Measurements from ENCODE around the gene DDX3X. TPM values are rescaled to one million over a fixed set of nuclear protein-coding genes. Genes with fewer than 3 reads are reported as not detected.
A peak's percentile ranks its signal among the peaks of the same experiment; 100 is the strongest.

Gene DDX3X
- total RNA-seq, 1 donor from 2014 or later: 242 TPM

DNA sequence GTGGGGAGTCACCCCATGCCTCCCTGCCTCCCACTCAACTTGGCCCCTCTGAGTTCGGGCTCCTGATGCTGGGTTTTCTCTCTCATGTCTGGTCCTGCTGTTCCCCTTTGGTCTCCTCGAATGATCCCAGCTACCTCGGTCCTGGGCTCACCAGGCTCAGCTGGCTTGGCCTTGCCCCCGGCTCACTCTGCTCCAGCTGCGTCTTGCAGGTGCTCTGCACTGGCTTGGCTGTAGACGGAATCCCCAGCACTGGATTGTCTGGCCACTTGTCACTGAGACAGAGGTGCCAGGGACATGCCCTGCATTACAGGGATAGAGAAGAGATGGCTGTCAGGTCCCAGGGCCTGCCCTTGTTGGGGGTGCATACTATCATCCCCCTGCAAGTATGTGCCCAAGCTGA, 71.6 kb downstream of the DDX3X start:
- H3K9me3 Mint-ChIP-seq (ENCODE audit: unreplicated experiment): no peaks in the 10 kb centered on the region
- Histone ChIP-seq H3K36me3 (ENCODE audit: insufficient read depth, low read length) (no peaks in the 10 kb centered on the region), H3K27me3 (ENCODE audit: insufficient read depth, low read length) (no peaks in the 10 kb centered on the region), H3K4me2 (ENCODE audit: low read length) (no peak overlapping the region), H3K4me3 (ENCODE audit: insufficient read depth, low read depth, low read length) (no peak overlapping the region), H4K20me1 (ENCODE audit: insufficient read depth, low read length) (no peaks in the 10 kb centered on the region), H2AFZ (ENCODE audit: low read depth, low read length) (no peak overlapping the region), H3K4me1 (ENCODE audit: insufficient read depth, low read length) (no peaks in the 10 kb centered on the region), H3K27ac (ENCODE audit: low read depth, low read length) (no peak overlapping the region), H3K9me3 (ENCODE audit: insufficient read depth, low read depth, low read length) (no peaks in the 10 kb centered on the region), H3K9ac (ENCODE audit: low read length) (no peak overlapping the region), H3K79me2 (ENCODE audit: insufficient read depth, low read length) (no peaks in the 10 kb centered on the region)
- no peak for DNase-seq (ENCODE audit: low read depth)
- no peaks in the 10 kb centered on the region for H3K36me3 Mint-ChIP-seq (ENCODE audit: low read depth, unreplicated experiment)
- no peaks in the 10 kb centered on the region for H3K27me3 Mint-ChIP-seq (ENCODE audit: low read depth, unreplicated experiment)
- H3K4me1 Mint-ChIP-seq (ENCODE audit: low read depth, unreplicated experiment): peaks cover 3% of the 10 kb centered on the region
- TF ChIP-seq, protein P1, sequence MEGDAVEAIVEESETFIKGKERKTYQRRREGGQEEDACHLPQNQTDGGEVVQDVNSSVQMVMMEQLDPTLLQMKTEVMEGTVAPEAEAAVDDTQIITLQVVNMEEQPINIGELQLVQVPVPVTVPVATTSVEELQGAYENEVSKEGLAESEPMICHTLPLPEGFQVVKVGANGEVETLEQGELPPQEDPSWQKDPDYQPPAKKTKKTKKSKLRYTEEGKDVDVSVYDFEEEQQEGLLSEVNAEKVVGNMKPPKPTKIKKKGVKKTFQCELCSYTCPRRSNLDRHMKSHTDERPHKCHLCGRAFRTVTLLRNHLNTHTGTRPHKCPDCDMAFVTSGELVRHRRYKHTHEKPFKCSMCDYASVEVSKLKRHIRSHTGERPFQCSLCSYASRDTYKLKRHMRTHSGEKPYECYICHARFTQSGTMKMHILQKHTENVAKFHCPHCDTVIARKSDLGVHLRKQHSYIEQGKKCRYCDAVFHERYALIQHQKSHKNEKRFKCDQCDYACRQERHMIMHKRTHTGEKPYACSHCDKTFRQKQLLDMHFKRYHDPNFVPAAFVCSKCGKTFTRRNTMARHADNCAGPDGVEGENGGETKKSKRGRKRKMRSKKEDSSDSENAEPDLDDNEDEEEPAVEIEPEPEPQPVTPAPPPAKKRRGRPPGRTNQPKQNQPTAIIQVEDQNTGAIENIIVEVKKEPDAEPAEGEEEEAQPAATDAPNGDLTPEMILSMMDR (IDR thresholded peaks at IDR 0.05; ENCODE audit: insufficient read depth, low read depth, low read length): no peak
- no peak for TF ChIP-seq EZH2 (IDR thresholded peaks at IDR 0.05; ENCODE audit: insufficient read depth, low read length)
- no peak overlapping the region for H3K27ac Mint-ChIP-seq (ENCODE audit: unreplicated experiment)
- no peak for FAIRE-seq
- H3K4me3 Mint-ChIP-seq (ENCODE audit: unreplicated experiment): no peak overlapping the region

DNA sequence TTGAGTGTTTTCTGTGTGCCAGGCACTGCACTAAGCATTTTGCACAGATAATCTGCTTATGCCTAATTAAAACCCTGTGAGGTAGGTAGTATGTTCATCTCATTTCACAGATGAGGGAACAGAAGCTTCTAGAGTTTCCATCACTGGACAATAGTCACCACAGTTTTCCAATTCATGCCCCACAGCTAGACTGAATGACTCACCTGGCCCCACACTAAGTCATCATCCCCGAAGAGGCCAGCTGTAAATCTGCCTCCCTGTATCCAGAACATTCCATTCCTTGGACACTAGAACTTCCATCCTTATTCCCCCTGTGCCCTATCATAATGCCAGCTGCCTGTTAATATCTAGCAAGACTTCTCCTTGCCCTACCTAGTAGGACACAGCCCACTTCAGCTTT, 72.2 kb downstream of the DDX3X start:
- no peak overlapping the region for H3K27ac ChIP-seq (ENCODE audit: low read depth, low read length)
- H3K4me2 ChIP-seq (ENCODE audit: low read length): no peak overlapping the region
- DNase-seq (ENCODE audit: low read depth) (peak; percentile 16), FAIRE-seq (peak; percentile 23)
- Mint-ChIP-seq H3K4me3 (ENCODE audit: unreplicated experiment) (no peak overlapping the region), H3K36me3 (ENCODE audit: low read depth, unreplicated experiment) (no peaks in the 10 kb centered on the region), H3K27ac (ENCODE audit: unreplicated experiment) (no peak overlapping the region), H3K4me1 (ENCODE audit: low read depth, unreplicated experiment) (peaks cover 3% of the 10 kb centered on the region), H3K27me3 (ENCODE audit: low read depth, unreplicated experiment) (no peaks in the 10 kb centered on the region), H3K9me3 (ENCODE audit: unreplicated experiment) (no peaks in the 10 kb centered on the region)
- no peak overlapping the region for H2AFZ ChIP-seq (ENCODE audit: low read depth, low read length)
- no peaks in the 10 kb centered on the region for H3K36me3 ChIP-seq (ENCODE audit: insufficient read depth, low read length)
- TF ChIP-seq, protein P1 (IDR thresholded peaks at IDR 0.05; ENCODE audit: insufficient read depth, low read depth, low read length): no peak
- no peak for TF ChIP-seq EZH2 (IDR thresholded peaks at IDR 0.05; ENCODE audit: insufficient read depth, low read length)
- no peak overlapping the region for H3K4me3 ChIP-seq (ENCODE audit: insufficient read depth, low read depth, low read length)
- H4K20me1 ChIP-seq (ENCODE audit: insufficient read depth, low read length): no peaks in the 10 kb centered on the region
- H3K9ac ChIP-seq (ENCODE audit: low read length): no peak overlapping the region
- H3K9me3 ChIP-seq (ENCODE audit: insufficient read depth, low read depth, low read length): no peaks in the 10 kb centered on the region
- no peaks in the 10 kb centered on the region for H3K79me2 ChIP-seq (ENCODE audit: insufficient read depth, low read length)
- H3K27me3 ChIP-seq (ENCODE audit: insufficient read depth, low read length): no peaks in the 10 kb centered on the region
- no peaks in the 10 kb centered on the region for H3K4me1 ChIP-seq (ENCODE audit: insufficient read depth, low read length)

DNA sequence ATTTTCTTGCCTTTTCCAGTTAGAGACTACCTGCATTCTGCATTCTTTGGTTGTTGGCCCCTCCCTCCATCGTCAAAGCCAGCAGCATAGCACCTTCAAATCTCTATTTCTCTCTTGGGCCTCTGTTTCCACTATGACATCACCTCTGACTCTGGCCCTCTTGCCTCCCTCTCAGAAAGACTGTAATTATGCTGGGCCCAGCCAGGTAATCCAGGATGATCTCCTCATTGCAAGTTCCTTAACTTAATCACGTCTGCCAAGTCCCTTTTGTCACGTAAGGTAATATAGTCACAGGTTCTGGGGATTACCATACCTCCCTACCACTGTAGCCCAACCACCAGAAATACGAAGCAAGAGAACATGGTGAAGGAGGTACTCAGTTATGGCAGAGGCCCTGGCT, 73.9 kb downstream of the DDX3X start:
- no peak overlapping the region for H2AFZ ChIP-seq (ENCODE audit: low read depth, low read length)
- no peaks in the 10 kb centered on the region for H3K36me3 Mint-ChIP-seq (ENCODE audit: low read depth, unreplicated experiment)
- peaks cover 3% of the 10 kb centered on the region for H3K4me1 Mint-ChIP-seq (ENCODE audit: low read depth, unreplicated experiment)
- H3K4me1 ChIP-seq (ENCODE audit: insufficient read depth, low read length): no peaks in the 10 kb centered on the region
- no peak overlapping the region for H3K4me2 ChIP-seq (ENCODE audit: low read length)
- TF ChIP-seq, protein P1 (IDR thresholded peaks at IDR 0.05; ENCODE audit: insufficient read depth, low read depth, low read length): no peak
- TF ChIP-seq EZH2 (IDR thresholded peaks at IDR 0.05; ENCODE audit: insufficient read depth, low read length): no peak
- H3K27ac Mint-ChIP-seq (ENCODE audit: unreplicated experiment): no peak overlapping the region
- H3K4me3 ChIP-seq (ENCODE audit: insufficient read depth, low read depth, low read length): no peak overlapping the region
- H4K20me1 ChIP-seq (ENCODE audit: insufficient read depth, low read length): no peaks in the 10 kb centered on the region
- no peaks in the 10 kb centered on the region for H3K27me3 ChIP-seq (ENCODE audit: insufficient read depth, low read length)
- H3K27me3 Mint-ChIP-seq (ENCODE audit: low read depth, unreplicated experiment): no peaks in the 10 kb centered on the region
- H3K9me3 Mint-ChIP-seq (ENCODE audit: unreplicated experiment): no peaks in the 10 kb centered on the region
- H3K79me2 ChIP-seq (ENCODE audit: insufficient read depth, low read length): no peaks in the 10 kb centered on the region
- no peaks in the 10 kb centered on the region for H3K9me3 ChIP-seq (ENCODE audit: insufficient read depth, low read depth, low read length)
- no peak overlapping the region for H3K27ac ChIP-seq (ENCODE audit: low read depth, low read length)
- no peak overlapping the region for H3K4me3 Mint-ChIP-seq (ENCODE audit: unreplicated experiment)
- DNase-seq (ENCODE audit: low read depth) (no peak), FAIRE-seq (peak; percentile 58)
- no peaks in the 10 kb centered on the region for H3K36me3 ChIP-seq (ENCODE audit: insufficient read depth, low read length)
- H3K9ac ChIP-seq (ENCODE audit: low read length): no peak overlapping the region

All from astrocyte (in vitro differentiated cells and primary cell).